Measurements from ENCODE around the gene PEMT. TPM values are rescaled to one million over a fixed set of nuclear protein-coding genes. Genes with fewer than 3 reads are reported as not detected.
"Not testable (repeated sequence)": the region's sequence is repeated elsewhere in the genome, so short reads cannot be mapped to it uniquely, and the experiment has no call there.

Gene PEMT
- total RNA-seq, 2 experiments from 2014 or later: 51.7 to 53.2 TPM

DNA sequence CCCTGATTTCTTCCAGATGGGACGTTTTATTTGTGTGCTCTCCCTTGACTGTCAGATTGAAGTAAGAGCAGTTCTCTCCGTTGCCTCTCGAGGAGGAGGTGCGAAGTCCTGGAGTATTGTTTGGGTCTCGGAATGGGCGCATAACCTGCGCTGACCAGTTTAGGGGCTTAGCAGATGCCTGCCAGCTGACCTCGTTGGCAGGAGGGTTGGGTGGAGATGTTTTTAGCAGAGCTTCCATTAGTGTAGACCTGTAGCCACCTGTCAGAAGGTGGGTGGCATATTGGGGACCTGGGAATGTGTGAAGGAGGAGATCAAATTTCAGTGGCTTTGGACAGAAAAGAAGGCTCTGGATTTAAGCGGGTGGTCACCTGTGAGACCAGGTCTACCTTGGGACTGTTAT is 98.9 kb downstream of the PEMT start:
- ChIA-PET POLR2A (no interaction called here), CTCF (no interaction called here)
- Mint-ChIP-seq H3K27ac (no peak overlapping the region), H3K27me3 (peaks cover 8% of the 10 kb centered on the region), H3K4me3 (no peak overlapping the region), H3K4me1 (ENCODE audit: low read depth) (peaks cover 31% of the 10 kb centered on the region), H3K36me3 (ENCODE audit: low read depth) (peaks cover 27% of the 10 kb centered on the region), H3K9me3 (no peaks in the 10 kb centered on the region)
- no peak for DNase-seq
- intact Hi-C loops (cut with micrococcal nuclease): loop anchor here (10.0 kb wide), 1 partner anchor 138 kb away; no protein-coding TSS in a partner anchor
- TF ChIP-seq, protein P1, sequence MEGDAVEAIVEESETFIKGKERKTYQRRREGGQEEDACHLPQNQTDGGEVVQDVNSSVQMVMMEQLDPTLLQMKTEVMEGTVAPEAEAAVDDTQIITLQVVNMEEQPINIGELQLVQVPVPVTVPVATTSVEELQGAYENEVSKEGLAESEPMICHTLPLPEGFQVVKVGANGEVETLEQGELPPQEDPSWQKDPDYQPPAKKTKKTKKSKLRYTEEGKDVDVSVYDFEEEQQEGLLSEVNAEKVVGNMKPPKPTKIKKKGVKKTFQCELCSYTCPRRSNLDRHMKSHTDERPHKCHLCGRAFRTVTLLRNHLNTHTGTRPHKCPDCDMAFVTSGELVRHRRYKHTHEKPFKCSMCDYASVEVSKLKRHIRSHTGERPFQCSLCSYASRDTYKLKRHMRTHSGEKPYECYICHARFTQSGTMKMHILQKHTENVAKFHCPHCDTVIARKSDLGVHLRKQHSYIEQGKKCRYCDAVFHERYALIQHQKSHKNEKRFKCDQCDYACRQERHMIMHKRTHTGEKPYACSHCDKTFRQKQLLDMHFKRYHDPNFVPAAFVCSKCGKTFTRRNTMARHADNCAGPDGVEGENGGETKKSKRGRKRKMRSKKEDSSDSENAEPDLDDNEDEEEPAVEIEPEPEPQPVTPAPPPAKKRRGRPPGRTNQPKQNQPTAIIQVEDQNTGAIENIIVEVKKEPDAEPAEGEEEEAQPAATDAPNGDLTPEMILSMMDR (IDR thresholded peaks at IDR 0.05): no peak
- ATAC-seq: no peak

DNA sequence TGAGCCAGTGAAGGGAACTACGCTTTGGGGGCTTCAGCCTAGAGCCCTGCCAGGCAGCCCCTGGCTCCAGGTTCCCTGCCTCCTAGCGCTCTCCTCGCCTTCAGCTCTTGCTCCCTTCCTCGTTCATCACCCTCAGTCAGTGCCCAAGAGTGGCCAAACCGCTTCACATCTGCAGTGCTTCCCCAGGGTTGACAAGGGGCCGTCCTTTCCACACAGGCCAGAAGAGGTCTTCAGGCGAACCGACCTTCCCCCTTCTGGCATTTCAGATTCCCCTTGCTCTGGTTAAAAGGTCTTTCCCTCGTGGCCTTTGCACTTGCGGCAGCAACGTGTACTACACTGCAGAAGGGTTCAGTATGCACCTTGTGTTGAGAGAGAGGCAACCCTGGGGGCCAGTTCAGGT is 99.4 kb downstream of the PEMT start:
- ChIA-PET CTCF (no interaction called here), POLR2A (no interaction called here)
- Mint-ChIP-seq H3K4me3 (no peak overlapping the region), H3K27me3 (peaks cover 8% of the 10 kb centered on the region), H3K27ac (no peak overlapping the region), H3K9me3 (no peaks in the 10 kb centered on the region), H3K36me3 (ENCODE audit: low read depth) (peaks cover 32% of the 10 kb centered on the region), H3K4me1 (ENCODE audit: low read depth) (peaks cover 32% of the 10 kb centered on the region)
- DNase-seq (no peak), ATAC-seq (no peak)
- TF ChIP-seq, protein P1 (IDR thresholded peaks at IDR 0.05): no peak
- intact Hi-C loops (cut with micrococcal nuclease): loop anchor here (10.0 kb wide), 1 partner anchor 137 kb away; no protein-coding TSS in a partner anchor

DNA sequence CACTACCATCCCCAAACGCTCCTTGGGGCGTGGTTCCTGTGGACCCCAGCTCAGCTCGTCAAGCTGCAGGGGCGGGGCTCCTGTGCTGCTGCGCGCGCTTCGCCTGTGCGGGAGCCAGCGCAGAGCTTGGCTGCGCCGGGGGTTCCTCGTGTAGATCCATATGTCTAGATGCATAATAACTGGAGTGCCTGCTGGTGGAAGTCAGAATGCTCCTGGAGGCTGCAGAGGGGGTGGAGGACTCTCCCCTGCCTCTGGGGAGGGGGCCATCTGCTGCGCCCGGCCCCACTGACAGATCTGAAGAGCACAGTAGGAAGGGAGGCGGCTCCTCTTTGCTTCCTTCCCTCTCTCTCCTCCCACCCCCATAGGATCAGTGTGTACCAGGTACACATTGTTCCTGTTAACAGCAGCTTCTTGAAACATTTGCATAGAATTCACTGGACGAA is 99.9 kb downstream of the PEMT start:
- ChIA-PET POLR2A (no interaction called here), CTCF (interaction anchor here (0.6 to 1.9 kb wide), 2 partner anchors 150 to 542 kb away, joined by 3 to 12 read pairs; no protein-coding TSS in a partner anchor)
- intact Hi-C loops (cut with micrococcal nuclease): loop anchor here (10.0 kb wide), 1 partner anchor 137 kb away; no protein-coding TSS in a partner anchor
- peaks cover 37% of the 10 kb centered on the region for H3K36me3 Mint-ChIP-seq (ENCODE audit: low read depth)
- peaks cover 36% of the 10 kb centered on the region for H3K4me1 Mint-ChIP-seq (ENCODE audit: low read depth)
- no peak for DNase-seq
- H3K9me3 Mint-ChIP-seq: no peaks in the 10 kb centered on the region
- no peak overlapping the region for H3K27ac Mint-ChIP-seq
- ATAC-seq: no peak
- TF ChIP-seq, protein P1 (IDR thresholded peaks at IDR 0.05): no peak
- H3K27me3 Mint-ChIP-seq: peaks cover 8% of the 10 kb centered on the region
- H3K4me3 Mint-ChIP-seq: no peak overlapping the region

DNA sequence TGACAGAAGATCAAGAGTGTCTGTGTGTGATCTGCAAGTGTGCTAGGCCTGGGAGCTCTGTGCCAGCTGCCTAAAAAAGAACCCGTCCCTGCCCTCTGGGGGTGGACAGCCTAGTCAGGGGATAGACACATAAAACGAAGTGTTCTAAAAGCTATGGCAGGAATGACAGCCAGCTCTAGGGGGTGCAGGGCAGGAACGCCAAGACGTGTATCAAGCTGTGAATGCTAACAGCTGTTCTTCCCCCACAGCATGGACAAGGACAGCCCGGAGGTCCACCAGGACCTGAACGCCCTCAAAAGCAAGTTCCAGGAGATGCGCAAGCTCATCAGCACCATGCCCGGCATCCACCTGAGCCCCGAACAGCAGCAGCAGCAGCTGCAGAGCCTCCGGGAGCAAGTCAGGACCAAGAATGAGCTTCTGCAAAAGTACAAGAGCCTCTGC is 100.5 kb downstream of the PEMT start:
- H3K4me3 Mint-ChIP-seq: no peak overlapping the region
- intact Hi-C loops (cut with micrococcal nuclease): loop anchor here (10.0 kb wide), 1 partner anchor 136 kb away; no protein-coding TSS in a partner anchor
- H3K4me1 Mint-ChIP-seq (ENCODE audit: low read depth): peaks cover 36% of the 10 kb centered on the region
- CTCF ChIA-PET: interaction anchor here (0.6 to 1.9 kb wide), 4 partner anchors 135 to 543 kb away, joined by 3 to 12 read pairs (median 6); no protein-coding TSS in a partner anchor
- POLR2A ChIA-PET: no interaction called here
- H3K9me3 Mint-ChIP-seq: no peaks in the 10 kb centered on the region
- H3K27ac Mint-ChIP-seq: no peak overlapping the region
- peaks cover 8% of the 10 kb centered on the region for H3K27me3 Mint-ChIP-seq
- TF ChIP-seq, protein P1 (IDR thresholded peaks at IDR 0.05): no peak
- DNase-seq: no peak
- H3K36me3 Mint-ChIP-seq (ENCODE audit: low read depth): peaks cover 37% of the 10 kb centered on the region
- ATAC-seq: no peak

DNA sequence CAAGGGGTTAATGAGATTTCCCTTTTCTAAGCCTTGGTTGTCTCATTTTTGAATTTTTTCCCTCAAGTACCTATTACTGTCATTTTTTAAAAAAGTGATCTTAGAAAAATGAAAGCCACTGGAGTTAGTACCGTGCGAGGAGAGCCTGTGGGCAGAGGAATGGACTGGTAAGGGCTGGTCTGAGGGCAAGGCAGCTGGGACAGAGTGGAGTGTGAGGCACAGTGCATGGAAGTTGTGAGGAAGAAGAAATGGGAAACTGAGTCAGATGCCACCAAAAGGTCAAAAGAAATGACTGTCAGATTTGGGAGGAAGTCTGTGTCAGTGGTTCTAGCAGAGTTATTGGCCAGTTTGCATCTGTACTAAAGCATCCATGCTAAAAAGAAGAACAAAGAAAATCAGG is 103.5 kb downstream of the PEMT start:
- peak overlapping the region; percentile 39 for H3K27ac Mint-ChIP-seq
- no peaks in the 10 kb centered on the region for H3K27me3 Mint-ChIP-seq
- TF ChIP-seq, protein P1 (IDR thresholded peaks at IDR 0.05): no peak
- DNase-seq (no peak), ATAC-seq (no peak)
- intact Hi-C loops (cut with micrococcal nuclease): no loop called here
- H3K36me3 Mint-ChIP-seq (ENCODE audit: low read depth): peaks cover 51% of the 10 kb centered on the region
- CTCF ChIA-PET: interaction anchor here (1.3 to 2.8 kb wide), 2 partner anchors 9 to 133 kb away, joined by 3 to 14 read pairs; partner anchors contain the start of gene RASD1
- POLR2A ChIA-PET: no interaction called here
- H3K4me1 Mint-ChIP-seq (ENCODE audit: low read depth): peaks cover 44% of the 10 kb centered on the region
- H3K4me3 Mint-ChIP-seq: peak overlapping the region; percentile 80
- no peaks in the 10 kb centered on the region for H3K9me3 Mint-ChIP-seq

DNA sequence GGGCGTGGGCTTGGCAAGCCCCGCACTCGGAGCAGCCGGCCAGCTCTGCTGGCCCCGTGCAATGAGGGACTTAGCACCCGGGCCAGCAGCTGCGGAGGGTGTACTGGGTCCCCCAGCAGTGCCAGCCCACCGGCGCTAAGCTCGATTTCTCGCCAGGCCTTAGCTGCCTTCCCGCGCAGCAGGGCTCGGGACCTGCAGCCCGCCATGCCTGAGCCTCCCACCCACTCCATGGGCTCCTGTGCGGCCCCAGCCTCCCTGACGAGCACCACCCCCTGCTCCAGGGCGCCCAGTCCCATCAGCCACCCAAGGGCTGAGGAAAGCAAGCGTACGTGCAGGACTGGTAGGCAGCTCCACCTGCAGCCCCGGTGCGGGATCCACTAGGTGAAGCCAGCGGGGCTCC is 105.1 kb downstream of the PEMT start:
- CTCF ChIA-PET: interaction anchor here (1.2 to 2.8 kb wide), 3 partner anchors 10 to 131 kb away, joined by 3 to 14 read pairs (median 3); partner anchors contain the start of gene RASD1
- peaks cover 45% of the 10 kb centered on the region for H3K36me3 Mint-ChIP-seq (ENCODE audit: low read depth)

More for the DNA sequence above, 105.1 kb downstream of the PEMT start:
- POLR2A ChIA-PET; intact Hi-C loops (cut with micrococcal nuclease); ATAC-seq; DNase-seq; H3K27ac Mint-ChIP-seq; H3K27me3 Mint-ChIP-seq; H3K4me3 Mint-ChIP-seq; H3K9me3 Mint-ChIP-seq: not testable (repeated sequence)
- H3K4me1 Mint-ChIP-seq (ENCODE audit: low read depth): peaks cover 59% of the 10 kb centered on the region
